ENCODE data around the gene HSFX3. TPM values are rescaled to one million over a fixed set of nuclear protein-coding genes. Genes with fewer than 3 reads are reported as not detected.
"Not testable (repeated sequence)": the region's sequence is repeated elsewhere in the genome, so short reads cannot be mapped to it uniquely, and the experiment has no call there.

HSFX3 gene
- total RNA-seq, 1 donor from 2014 or later = not detected

DNA sequence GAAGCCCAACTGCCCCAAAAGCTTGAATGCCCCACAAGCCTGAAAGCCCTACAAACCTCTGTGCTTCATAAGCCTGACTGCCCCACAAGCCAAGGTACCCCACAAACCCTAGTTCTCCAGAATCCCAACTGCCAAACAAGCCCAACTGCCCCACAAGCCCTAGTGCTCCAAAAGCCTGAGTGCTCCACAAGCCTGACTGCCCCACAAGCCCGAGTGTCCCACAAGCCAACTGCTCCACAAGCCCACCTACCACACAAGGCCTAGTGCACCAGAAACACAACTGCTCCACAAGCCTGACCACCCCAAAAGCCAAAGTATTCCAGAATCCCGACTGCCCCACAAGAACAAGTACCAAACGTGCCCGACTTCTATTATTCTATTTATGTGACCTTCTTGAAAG, 13.6 kb upstream of the HSFX3 start:
- Mint-ChIP-seq H3K27me3 (ENCODE audit: low read depth) (no peaks in the 10 kb centered on the region), H3K4me3 (ENCODE audit: unreplicated experiment) (no peak overlapping the region), H3K9me3 (ENCODE audit: low read depth) (peaks cover 7% of the 10 kb centered on the region), H3K36me3 (ENCODE audit: low read depth) (no peaks in the 10 kb centered on the region), H3K27ac (ENCODE audit: unreplicated experiment) (no peak overlapping the region), H3K4me1 (ENCODE audit: low read depth) (no peaks in the 10 kb centered on the region)
- no peak for DNase-seq (ENCODE audit: low spot score)
- TF ChIP-seq, protein P1, sequence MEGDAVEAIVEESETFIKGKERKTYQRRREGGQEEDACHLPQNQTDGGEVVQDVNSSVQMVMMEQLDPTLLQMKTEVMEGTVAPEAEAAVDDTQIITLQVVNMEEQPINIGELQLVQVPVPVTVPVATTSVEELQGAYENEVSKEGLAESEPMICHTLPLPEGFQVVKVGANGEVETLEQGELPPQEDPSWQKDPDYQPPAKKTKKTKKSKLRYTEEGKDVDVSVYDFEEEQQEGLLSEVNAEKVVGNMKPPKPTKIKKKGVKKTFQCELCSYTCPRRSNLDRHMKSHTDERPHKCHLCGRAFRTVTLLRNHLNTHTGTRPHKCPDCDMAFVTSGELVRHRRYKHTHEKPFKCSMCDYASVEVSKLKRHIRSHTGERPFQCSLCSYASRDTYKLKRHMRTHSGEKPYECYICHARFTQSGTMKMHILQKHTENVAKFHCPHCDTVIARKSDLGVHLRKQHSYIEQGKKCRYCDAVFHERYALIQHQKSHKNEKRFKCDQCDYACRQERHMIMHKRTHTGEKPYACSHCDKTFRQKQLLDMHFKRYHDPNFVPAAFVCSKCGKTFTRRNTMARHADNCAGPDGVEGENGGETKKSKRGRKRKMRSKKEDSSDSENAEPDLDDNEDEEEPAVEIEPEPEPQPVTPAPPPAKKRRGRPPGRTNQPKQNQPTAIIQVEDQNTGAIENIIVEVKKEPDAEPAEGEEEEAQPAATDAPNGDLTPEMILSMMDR (IDR thresholded peaks at IDR 0.05) = no peak

DNA sequence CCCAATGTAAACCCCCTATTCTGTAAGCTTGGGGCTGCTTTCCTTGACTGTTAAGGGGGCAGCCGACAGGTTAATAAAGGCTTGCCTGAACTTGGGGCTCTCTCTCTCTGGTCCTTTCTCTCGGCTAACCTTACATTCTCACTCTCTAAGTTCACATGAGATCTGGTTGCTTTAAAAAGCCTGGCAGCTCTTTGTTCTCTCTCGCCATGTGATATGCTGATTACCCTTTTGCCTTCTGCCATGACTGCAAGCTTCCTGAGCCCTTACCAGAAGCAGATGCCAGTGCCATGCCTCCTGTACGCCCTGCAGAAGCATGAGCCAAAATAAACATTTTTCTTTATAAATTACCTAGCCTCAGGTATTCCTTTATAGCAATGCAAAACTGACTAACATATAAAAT, 5.5 kb upstream of the HSFX3 start:
- H3K36me3 Mint-ChIP-seq (ENCODE audit: low read depth); H3K4me3 Mint-ChIP-seq (ENCODE audit: unreplicated experiment): not testable (repeated sequence)

DNA sequence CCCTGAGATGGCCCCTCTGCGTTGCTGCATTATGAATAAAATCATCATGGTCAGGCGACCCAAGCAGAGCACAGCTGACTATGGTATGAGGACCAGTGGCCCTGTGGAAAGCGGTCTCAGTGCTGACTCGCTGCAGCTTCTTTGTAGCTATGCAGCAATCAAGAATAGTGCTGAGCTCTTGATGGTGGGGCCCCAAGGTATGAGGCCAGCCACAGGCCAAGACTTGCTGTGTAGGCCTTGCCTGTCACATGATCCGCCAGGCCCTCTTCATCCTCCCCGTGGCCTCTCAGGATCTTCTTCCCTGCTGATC, 2.2 kb upstream of the HSFX3 start:
- H3K4me1 Mint-ChIP-seq (ENCODE audit: low read depth); H3K4me3 Mint-ChIP-seq (ENCODE audit: unreplicated experiment); H3K9me3 Mint-ChIP-seq (ENCODE audit: low read depth); DNase-seq (ENCODE audit: low spot score); H3K27ac Mint-ChIP-seq (ENCODE audit: unreplicated experiment); H3K36me3 Mint-ChIP-seq (ENCODE audit: low read depth); H3K27me3 Mint-ChIP-seq (ENCODE audit: low read depth): not testable (repeated sequence)

More for the DNA sequence above, 5.5 kb upstream of the HSFX3 start:
- DNase-seq (ENCODE audit: low spot score); H3K9me3 Mint-ChIP-seq (ENCODE audit: low read depth); H3K27ac Mint-ChIP-seq (ENCODE audit: unreplicated experiment); H3K4me1 Mint-ChIP-seq (ENCODE audit: low read depth); H3K27me3 Mint-ChIP-seq (ENCODE audit: low read depth): not testable (repeated sequence)

DNA sequence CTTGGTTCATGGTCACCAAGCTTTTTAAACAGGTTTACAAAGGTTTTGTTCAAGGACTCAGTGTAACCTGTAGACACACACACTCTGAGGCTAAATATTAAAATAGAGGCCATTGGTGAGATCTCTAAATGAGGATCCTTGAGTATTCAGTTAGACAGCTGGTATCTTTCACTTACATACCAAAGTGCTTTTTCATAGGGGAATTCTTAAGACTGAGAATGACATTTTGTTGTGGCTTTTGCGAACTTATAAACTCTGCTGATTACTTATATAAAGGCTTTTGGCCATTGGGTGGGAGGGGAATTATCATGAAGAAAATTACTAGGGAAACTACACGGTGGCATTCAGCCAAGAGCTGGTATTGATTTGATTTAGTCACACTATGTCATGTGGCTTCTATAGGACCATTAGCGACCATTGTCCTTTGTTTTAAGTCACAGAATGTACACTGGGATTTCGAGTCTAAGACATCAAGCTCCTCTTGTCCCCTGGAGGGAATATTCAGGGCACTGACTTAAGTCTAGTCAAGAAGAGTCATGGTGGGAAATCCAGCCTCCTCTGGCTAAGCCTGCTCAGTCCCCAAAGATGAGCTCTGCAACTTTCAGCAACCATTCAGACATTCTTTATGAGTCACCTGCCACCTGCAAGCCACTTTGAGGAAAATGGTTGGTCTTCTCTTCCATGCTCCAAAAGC, 1.7 kb upstream of the HSFX3 start:
- not testable (repeated sequence) for DNase-seq (ENCODE audit: low spot score); H3K27me3 Mint-ChIP-seq (ENCODE audit: low read depth); H3K4me3 Mint-ChIP-seq (ENCODE audit: unreplicated experiment); H3K9me3 Mint-ChIP-seq (ENCODE audit: low read depth); H3K4me1 Mint-ChIP-seq (ENCODE audit: low read depth); H3K27ac Mint-ChIP-seq (ENCODE audit: unreplicated experiment); H3K36me3 Mint-ChIP-seq (ENCODE audit: low read depth)

DNA sequence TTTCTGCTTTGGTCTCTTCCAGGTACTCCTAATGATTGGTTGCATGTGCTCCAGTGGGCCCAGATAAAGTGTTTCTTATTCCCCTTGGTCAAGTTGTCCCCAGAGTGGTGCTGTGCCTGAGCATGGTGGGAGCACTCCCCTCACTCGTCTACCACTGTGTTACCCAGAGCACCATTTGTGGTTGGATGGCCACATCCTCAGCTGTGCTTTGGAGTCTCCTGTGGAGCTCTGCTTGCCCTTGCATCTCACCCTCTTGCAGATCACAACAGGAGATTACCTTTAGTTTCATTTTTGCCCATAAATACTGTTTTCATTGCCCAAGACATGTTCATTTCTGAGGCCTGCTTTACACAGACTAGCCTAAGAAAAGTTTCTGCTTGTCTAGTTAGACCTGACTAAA, 730 bp upstream of the HSFX3 start:
- not testable (repeated sequence) for H3K4me3 Mint-ChIP-seq (ENCODE audit: unreplicated experiment); H3K27ac Mint-ChIP-seq (ENCODE audit: unreplicated experiment); H3K27me3 Mint-ChIP-seq (ENCODE audit: low read depth); H3K36me3 Mint-ChIP-seq (ENCODE audit: low read depth); DNase-seq (ENCODE audit: low spot score); H3K4me1 Mint-ChIP-seq (ENCODE audit: low read depth); H3K9me3 Mint-ChIP-seq (ENCODE audit: low read depth)

DNA sequence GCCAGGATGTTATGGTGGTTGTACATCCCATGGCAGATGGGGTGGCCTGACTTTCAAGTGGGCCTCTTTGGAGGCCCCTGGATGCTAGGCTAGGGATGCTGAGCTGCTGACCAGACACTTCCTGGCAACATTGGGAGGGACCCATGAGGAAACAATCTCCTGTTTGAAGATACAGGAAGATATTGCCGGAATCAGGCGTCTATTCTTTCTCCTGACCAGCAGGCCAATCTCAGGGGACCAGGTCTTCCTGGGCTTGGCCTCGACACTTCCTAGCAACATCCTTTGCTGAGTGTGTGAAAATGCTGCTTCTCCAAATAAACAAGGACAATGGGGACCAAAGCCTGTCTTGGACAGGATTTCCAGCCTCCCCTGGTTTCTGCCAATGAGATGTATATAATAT, 1.9 kb downstream of the HSFX3 start:
- H3K27ac Mint-ChIP-seq (ENCODE audit: unreplicated experiment); H3K4me3 Mint-ChIP-seq (ENCODE audit: unreplicated experiment); H3K4me1 Mint-ChIP-seq (ENCODE audit: low read depth); H3K27me3 Mint-ChIP-seq (ENCODE audit: low read depth); H3K36me3 Mint-ChIP-seq (ENCODE audit: low read depth); DNase-seq (ENCODE audit: low spot score); H3K9me3 Mint-ChIP-seq (ENCODE audit: low read depth): not testable (repeated sequence)

DNA sequence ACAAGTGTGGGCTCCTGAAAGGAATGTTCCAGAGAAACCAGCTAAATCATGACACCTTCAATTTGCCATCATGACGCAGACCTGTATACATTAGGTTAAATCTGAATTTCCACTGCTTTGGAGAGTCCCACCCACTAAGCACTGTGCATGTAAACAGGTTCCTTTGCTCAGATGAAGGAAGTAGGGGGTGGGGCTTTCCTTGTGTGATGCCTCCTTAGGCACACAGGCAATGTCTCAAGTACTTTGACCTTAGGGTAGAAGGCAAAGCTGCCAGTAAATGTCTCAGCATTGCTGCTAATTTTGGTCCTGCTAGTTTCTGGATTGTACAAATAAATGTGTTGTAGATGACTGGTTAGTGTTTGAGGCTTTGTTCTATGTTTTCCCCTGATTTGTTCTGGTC, 2.8 kb downstream of the HSFX3 start:
- not testable (repeated sequence) for H3K36me3 Mint-ChIP-seq (ENCODE audit: low read depth); H3K4me3 Mint-ChIP-seq (ENCODE audit: unreplicated experiment); DNase-seq (ENCODE audit: low spot score); H3K4me1 Mint-ChIP-seq (ENCODE audit: low read depth); H3K27ac Mint-ChIP-seq (ENCODE audit: unreplicated experiment); H3K9me3 Mint-ChIP-seq (ENCODE audit: low read depth); H3K27me3 Mint-ChIP-seq (ENCODE audit: low read depth)

DNA sequence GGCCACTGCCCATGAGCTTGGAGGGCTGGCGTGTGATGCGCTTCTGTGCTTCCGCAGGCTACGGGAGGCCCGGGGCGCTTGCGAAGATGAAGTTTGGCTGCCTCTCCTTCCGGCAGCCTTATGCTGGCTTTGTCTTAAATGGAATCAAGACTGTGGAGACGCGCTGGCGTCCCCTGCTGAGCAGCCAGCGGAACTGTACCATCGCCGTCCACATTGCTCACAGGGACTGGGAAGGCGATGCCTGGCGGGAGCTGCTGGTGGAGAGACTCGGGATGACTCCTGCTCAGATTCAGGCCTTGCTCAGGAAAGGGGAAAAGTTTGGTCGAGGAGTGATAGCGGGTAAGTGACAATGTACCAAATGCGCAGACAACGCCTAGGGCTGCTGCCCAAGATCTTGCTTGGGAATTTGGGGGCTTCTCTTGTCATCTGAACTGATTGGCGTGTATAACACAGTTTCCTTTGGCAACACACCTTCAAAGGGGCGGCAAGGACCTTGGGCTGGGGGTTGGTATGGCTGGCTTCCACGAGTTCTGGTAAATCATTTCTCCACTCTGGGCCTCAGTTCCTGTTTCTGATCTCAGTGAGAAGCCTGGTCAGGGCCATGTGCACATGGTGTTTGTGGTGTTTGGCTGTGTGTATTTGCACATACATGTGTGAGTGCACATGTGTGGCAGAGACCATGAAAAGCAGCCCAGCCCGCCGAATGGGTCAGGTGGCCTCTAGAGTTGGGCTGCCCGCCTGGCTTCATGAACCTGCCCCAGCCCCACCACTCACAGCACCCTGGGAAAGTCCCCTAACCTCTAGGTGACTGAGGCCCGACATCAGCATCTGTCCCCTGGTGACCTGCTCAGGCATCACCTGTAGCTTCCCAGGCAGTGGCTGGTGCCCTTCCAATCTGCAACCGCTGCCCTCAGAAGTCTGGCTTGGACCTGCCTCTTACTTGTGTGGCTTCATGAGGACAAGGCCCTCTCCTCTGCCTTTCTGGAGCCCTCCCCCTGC, 3.9 kb downstream of the HSFX3 start:
- not testable (repeated sequence) for H3K4me3 Mint-ChIP-seq (ENCODE audit: unreplicated experiment); H3K27me3 Mint-ChIP-seq (ENCODE audit: low read depth); H3K9me3 Mint-ChIP-seq (ENCODE audit: low read depth); H3K27ac Mint-ChIP-seq (ENCODE audit: unreplicated experiment); H3K36me3 Mint-ChIP-seq (ENCODE audit: low read depth); DNase-seq (ENCODE audit: low spot score); H3K4me1 Mint-ChIP-seq (ENCODE audit: low read depth)
- TF ChIP-seq, protein P1 (IDR thresholded peaks at IDR 0.05) = peak; percentile 31

Data from chondrocyte (in vitro differentiated cells).